ENCODE data around the gene ITGAV. TPM values are rescaled to one million over a fixed set of nuclear protein-coding genes. Genes with fewer than 3 reads are reported as not detected.

ITGAV gene
- total RNA-seq, 1 donor from 2014 or later: 21.9 TPM

DNA sequence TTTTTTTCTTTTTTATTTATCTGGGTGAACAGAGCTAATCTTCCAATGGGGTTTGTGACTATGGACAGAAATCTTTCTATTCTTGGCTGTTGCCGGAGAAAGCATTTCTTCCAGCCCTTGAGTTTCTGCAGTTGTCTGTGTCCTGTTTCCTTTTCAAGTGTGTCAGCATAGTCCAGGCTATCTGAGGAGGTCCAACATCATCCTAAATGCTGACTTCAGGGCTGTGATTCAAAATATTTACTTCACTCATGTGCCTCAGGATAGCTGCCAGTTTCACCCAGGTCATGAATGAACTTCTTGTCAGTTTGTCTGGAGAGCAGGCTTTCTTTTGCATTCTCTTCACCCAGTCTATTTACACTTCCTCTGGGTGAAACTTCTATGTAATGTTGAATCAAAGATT, 27.9 kb downstream of the ITGAV start:
- Mint-ChIP-seq H3K4me3 (ENCODE audit: unreplicated experiment) (no peak overlapping the region), H3K36me3 (ENCODE audit: unreplicated experiment) (no peaks in the 10 kb centered on the region), H3K9me3 (ENCODE audit: unreplicated experiment) (no peaks in the 10 kb centered on the region), H3K27me3 (ENCODE audit: unreplicated experiment) (no peaks in the 10 kb centered on the region), H3K4me1 (ENCODE audit: low read depth, unreplicated experiment) (no peaks in the 10 kb centered on the region), H3K27ac (ENCODE audit: unreplicated experiment) (no peak overlapping the region)
- no peak for DNase-seq
- TF ChIP-seq CTCF (IDR thresholded peaks at IDR 0.05; ENCODE audit: partially characterized antibody, unreplicated experiment): no peak

DNA sequence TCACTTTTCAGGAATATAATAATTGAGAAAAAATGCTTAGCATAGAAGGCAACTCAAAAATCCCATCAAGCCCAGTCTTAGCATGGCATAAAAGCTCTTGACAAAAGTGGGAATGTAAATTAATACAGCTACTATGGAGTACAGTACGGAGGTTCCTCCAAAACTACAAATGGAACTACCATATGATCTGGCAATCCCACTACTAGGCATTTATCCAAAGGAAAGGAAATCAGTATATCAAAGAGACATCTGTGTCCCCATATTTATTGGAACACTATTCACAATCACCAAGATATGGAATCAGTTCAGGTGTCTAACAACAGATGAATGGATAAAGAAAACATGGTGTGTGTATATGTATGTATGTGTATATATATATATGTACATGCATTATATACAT, 28.8 kb downstream of the ITGAV start:
- no peak for DNase-seq
- H3K4me1 Mint-ChIP-seq (ENCODE audit: low read depth, unreplicated experiment): no peaks in the 10 kb centered on the region
- no peak for TF ChIP-seq CTCF (IDR thresholded peaks at IDR 0.05; ENCODE audit: partially characterized antibody, unreplicated experiment)
- no peaks in the 10 kb centered on the region for H3K36me3 Mint-ChIP-seq (ENCODE audit: unreplicated experiment)
- no peak overlapping the region for H3K4me3 Mint-ChIP-seq (ENCODE audit: unreplicated experiment)
- no peaks in the 10 kb centered on the region for H3K27me3 Mint-ChIP-seq (ENCODE audit: unreplicated experiment)
- H3K27ac Mint-ChIP-seq (ENCODE audit: unreplicated experiment): no peak overlapping the region
- peaks cover 2% of the 10 kb centered on the region for H3K9me3 Mint-ChIP-seq (ENCODE audit: unreplicated experiment)

DNA sequence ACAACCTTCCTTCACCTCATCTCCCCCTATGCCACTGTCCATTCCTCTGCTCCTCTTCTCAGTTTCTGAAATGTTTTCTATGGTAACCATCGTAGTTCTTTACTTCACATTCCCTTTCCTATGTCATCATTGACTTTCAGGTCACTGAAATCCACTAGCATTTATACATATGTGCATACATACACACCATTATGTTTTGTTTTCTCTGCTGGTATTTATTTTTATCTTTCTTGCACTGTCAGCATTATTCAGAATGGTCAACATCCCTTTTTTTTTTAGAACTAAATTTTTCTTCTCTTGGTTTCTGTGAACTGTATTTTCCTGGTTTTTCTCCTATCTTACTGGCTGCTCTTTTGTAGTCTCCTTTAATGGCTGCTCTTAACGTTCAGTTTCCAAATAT, 33.2 kb downstream of the ITGAV start:
- Mint-ChIP-seq H3K27me3 (ENCODE audit: unreplicated experiment) (no peaks in the 10 kb centered on the region), H3K4me3 (ENCODE audit: unreplicated experiment) (no peak overlapping the region), H3K9me3 (ENCODE audit: unreplicated experiment) (peaks cover 2% of the 10 kb centered on the region), H3K36me3 (ENCODE audit: unreplicated experiment) (no peaks in the 10 kb centered on the region), H3K4me1 (ENCODE audit: low read depth, unreplicated experiment) (no peaks in the 10 kb centered on the region), H3K27ac (ENCODE audit: unreplicated experiment) (no peak overlapping the region)
- TF ChIP-seq CTCF (IDR thresholded peaks at IDR 0.05; ENCODE audit: partially characterized antibody, unreplicated experiment): no peak
- DNase-seq: no peak

- H3K4me3 Mint-ChIP-seq (ENCODE audit: unreplicated experiment): no peak overlapping the region
- H3K27ac Mint-ChIP-seq (ENCODE audit: unreplicated experiment): no peak overlapping the region
These were observed 34.4 kb downstream of the ITGAV start for GRCh38 chr2:186624276-186624675.

More at GRCh38 chr2:186624276-186624675, 34.4 kb downstream of the ITGAV start:
- Mint-ChIP-seq H3K9me3 (ENCODE audit: unreplicated experiment) (peaks cover 2% of the 10 kb centered on the region), H3K27me3 (ENCODE audit: unreplicated experiment) (no peaks in the 10 kb centered on the region), H3K4me1 (ENCODE audit: low read depth, unreplicated experiment) (no peaks in the 10 kb centered on the region), H3K36me3 (ENCODE audit: unreplicated experiment) (no peaks in the 10 kb centered on the region)
- no peak for TF ChIP-seq CTCF (IDR thresholded peaks at IDR 0.05; ENCODE audit: partially characterized antibody, unreplicated experiment)
- no peak for DNase-seq
